ENCODE measurements around the gene ROMO1. TPM values are rescaled to one million over a fixed set of nuclear protein-coding genes. Genes with fewer than 3 reads are reported as not detected.
"Not testable (repeated sequence)": the region's sequence is repeated elsewhere in the genome, so short reads cannot be mapped to it uniquely, and the experiment has no call there.

ROMO1 gene
- total RNA-seq, 2 experiments from 2014 or later: 98.4 to 114 TPM

- Mint-ChIP-seq H3K27me3 (no peaks in the 10 kb centered on the region), H3K9me3 (no peaks in the 10 kb centered on the region), H3K36me3 (ENCODE audit: low read depth) (peaks cover 76% of the 10 kb centered on the region), H3K4me3 (no peak overlapping the region), H3K27ac (no peak overlapping the region), H3K4me1 (peaks cover 52% of the 10 kb centered on the region)
- POLR2A ChIA-PET: interaction anchor here (1.1 to 23.9 kb wide), 5 partner anchors 7 to 41 kb away, joined by 4 to 503 read pairs (median 32); partner anchors contain the start of genes CPNE1, RBM12 and RBM39
- DNase-seq: no peak
- CTCF ChIA-PET: interaction anchor here (0.5 to 2.0 kb wide), 5 partner anchors 10 to 180 kb away, joined by 3 to 5 read pairs (median 3); partner anchors contain the start of gene RBM39
Measured at GRCh38 chr20:35704514-35705261, 5.5 kb downstream of the ROMO1 start.

GRCh38 chr20:35705894-35706293 lies 6.7 kb downstream of the ROMO1 start:
- Mint-ChIP-seq H3K36me3 (ENCODE audit: low read depth) (peaks cover 82% of the 10 kb centered on the region), H3K4me1 (peaks cover 52% of the 10 kb centered on the region)
- DNase-seq, H3K4me3 Mint-ChIP-seq, H3K9me3 Mint-ChIP-seq, H3K27ac Mint-ChIP-seq, H3K27me3 Mint-ChIP-seq: not testable (repeated sequence)
- ChIA-PET POLR2A (interaction anchor here (6.2 to 23.9 kb wide), 3 partner anchors 6 to 30 kb away, joined by 32 to 503 read pairs (median 112); partner anchors contain the start of gene RBM39), CTCF (interaction anchor here (1.7 kb wide), 1 partner anchor 179 kb away, joined by 3 read pairs; no protein-coding TSS in a partner anchor)

- H3K27ac Mint-ChIP-seq, H3K9me3 Mint-ChIP-seq, H3K4me3 Mint-ChIP-seq, DNase-seq, H3K27me3 Mint-ChIP-seq: not testable (repeated sequence)
- Mint-ChIP-seq H3K4me1 (peaks cover 57% of the 10 kb centered on the region), H3K36me3 (ENCODE audit: low read depth) (peaks cover 85% of the 10 kb centered on the region)
- ChIA-PET POLR2A (interaction anchor here (6.2 to 23.9 kb wide), 2 partner anchors 14 to 30 kb away, joined by 32 to 503 read pairs; partner anchors contain the start of gene RBM39), CTCF (interaction anchor here (0.7 kb wide), 1 partner anchor 10 kb away, joined by 4 read pairs; no protein-coding TSS in a partner anchor)
Measured at GRCh38 chr20:35706591-35707529, 7.7 kb downstream of the ROMO1 start.

- H3K4me1 Mint-ChIP-seq: peaks cover 53% of the 10 kb centered on the region
- no peak overlapping the region for H3K4me3 Mint-ChIP-seq
- H3K36me3 Mint-ChIP-seq (ENCODE audit: low read depth): peaks cover 80% of the 10 kb centered on the region
- ChIA-PET POLR2A (interaction anchor here (6.2 to 23.9 kb wide), 3 partner anchors 6 to 28 kb away, joined by 32 to 503 read pairs (median 112); partner anchors contain the start of genes NFS1, RBM39 and ROMO1), CTCF (interaction anchor here (1.1 to 2.1 kb wide), 2 partner anchors 107 to 246 kb away, joined by 3 to 6 read pairs; no protein-coding TSS in a partner anchor)
- DNase-seq: no peak
- no peaks in the 10 kb centered on the region for H3K9me3 Mint-ChIP-seq
- no peak overlapping the region for H3K27ac Mint-ChIP-seq
- no peaks in the 10 kb centered on the region for H3K27me3 Mint-ChIP-seq
Measured at GRCh38 chr20:35708502-35708901, 9.3 kb downstream of the ROMO1 start.

- Mint-ChIP-seq H3K36me3 (ENCODE audit: low read depth) (peaks cover 80% of the 10 kb centered on the region), H3K4me1 (peaks cover 53% of the 10 kb centered on the region), H3K27ac (peak overlapping the region; percentile 32), H3K27me3 (no peaks in the 10 kb centered on the region), H3K9me3 (no peaks in the 10 kb centered on the region), H3K4me3 (no peak overlapping the region)
- ChIA-PET CTCF (interaction anchor here (1.2 to 2.1 kb wide), 3 partner anchors 25 to 108 kb away, joined by 3 to 6 read pairs (median 3); no protein-coding TSS in a partner anchor), POLR2A (interaction anchor here (3.0 to 23.9 kb wide), 3 partner anchors 7 to 27 kb away, joined by 21 to 503 read pairs (median 112); partner anchors contain the start of genes NFS1, RBM39 and ROMO1)
- DNase-seq: no peak
Measured at GRCh38 chr20:35709259-35709658, 10.1 kb downstream of the ROMO1 start.

- H3K36me3 Mint-ChIP-seq (ENCODE audit: low read depth): peaks cover 77% of the 10 kb centered on the region
- H3K4me1 Mint-ChIP-seq: peaks cover 49% of the 10 kb centered on the region
- DNase-seq: no peak
- no peak overlapping the region for H3K4me3 Mint-ChIP-seq
- no peaks in the 10 kb centered on the region for H3K9me3 Mint-ChIP-seq
- H3K27ac Mint-ChIP-seq: no peak overlapping the region
- ChIA-PET CTCF (interaction anchor here (1.2 to 1.5 kb wide), 2 partner anchors 24 to 26 kb away, joined by 3 read pairs; no protein-coding TSS in a partner anchor), POLR2A (interaction anchor here (1.3 to 23.9 kb wide), 4 partner anchors 8 to 26 kb away, joined by 3 to 503 read pairs (median 66); partner anchors contain the start of genes NFS1, RBM39 and ROMO1)
- H3K27me3 Mint-ChIP-seq: no peaks in the 10 kb centered on the region
Measured at GRCh38 chr20:35710039-35710438, 10.8 kb downstream of the ROMO1 start.

GRCh38 chr20:35710884-35711587 lies 11.8 kb downstream of the ROMO1 start:
- peak overlapping the region; percentile 64 for H3K27ac Mint-ChIP-seq
- no peak for DNase-seq
- peaks cover 52% of the 10 kb centered on the region for H3K4me1 Mint-ChIP-seq
- no peaks in the 10 kb centered on the region for H3K27me3 Mint-ChIP-seq
- CTCF ChIA-PET: interaction anchor here (1.1 to 2.1 kb wide), 3 partner anchors 9 to 31 kb away, joined by 4 to 7 read pairs (median 6); partner anchors contain the start of gene RBM39
- POLR2A ChIA-PET: interaction anchor here (1.3 to 23.9 kb wide), 6 partner anchors 9 to 92 kb away, joined by 3 to 503 read pairs (median 14); partner anchors contain the start of genes CPNE1, NFS1, RBM12 and RBM39
- no peaks in the 10 kb centered on the region for H3K9me3 Mint-ChIP-seq
- peaks cover 77% of the 10 kb centered on the region for H3K36me3 Mint-ChIP-seq (ENCODE audit: low read depth)
- H3K4me3 Mint-ChIP-seq: peak overlapping the region; percentile 36

- Mint-ChIP-seq H3K4me3 (peak overlapping the region; percentile 36), H3K4me1 (peaks cover 52% of the 10 kb centered on the region), H3K9me3 (no peaks in the 10 kb centered on the region), H3K27me3 (no peaks in the 10 kb centered on the region), H3K36me3 (ENCODE audit: low read depth) (peaks cover 77% of the 10 kb centered on the region), H3K27ac (peak overlapping the region; percentile 64)
- ChIA-PET CTCF (interaction anchor here (1.1 to 2.1 kb wide), 4 partner anchors 10 to 31 kb away, joined by 3 to 7 read pairs (median 5); partner anchors contain the start of gene RBM39), POLR2A (interaction anchor here (1.4 to 23.9 kb wide), 5 partner anchors 9 to 92 kb away, joined by 7 to 503 read pairs (median 21); partner anchors contain the start of genes CPNE1, NFS1, RBM12 and RBM39)
- DNase-seq: no peak
Measured at GRCh38 chr20:35711588-35712209, 12.5 kb downstream of the ROMO1 start.

GRCh38 chr20:35713120-35713519 lies 13.9 kb downstream of the ROMO1 start:
- ChIA-PET CTCF (interaction anchor here (0.8 to 1.6 kb wide), 3 partner anchors 15 to 89 kb away, joined by 3 read pairs; no protein-coding TSS in a partner anchor), POLR2A (interaction anchor here (0.6 to 23.9 kb wide), 3 partner anchors 11 to 251 kb away, joined by 3 to 503 read pairs (median 112); partner anchors contain the start of genes NFS1, RBM39 and ROMO1)
- H3K4me3 Mint-ChIP-seq, H3K27ac Mint-ChIP-seq, H3K9me3 Mint-ChIP-seq, DNase-seq, H3K27me3 Mint-ChIP-seq: not testable (repeated sequence)
- peaks cover 58% of the 10 kb centered on the region for H3K4me1 Mint-ChIP-seq
- H3K36me3 Mint-ChIP-seq (ENCODE audit: low read depth): peaks cover 80% of the 10 kb centered on the region

GRCh38 chr20:35714127-35714526 lies 14.9 kb downstream of the ROMO1 start:
- POLR2A ChIA-PET: interaction anchor here (9.5 to 23.9 kb wide), 2 partner anchors 12 to 22 kb away, joined by 112 to 503 read pairs; partner anchors contain the start of genes NFS1, RBM39 and ROMO1
- no peaks in the 10 kb centered on the region for H3K27me3 Mint-ChIP-seq
- H3K36me3 Mint-ChIP-seq (ENCODE audit: low read depth): peaks cover 80% of the 10 kb centered on the region
- DNase-seq: no peak
- H3K4me1 Mint-ChIP-seq: peaks cover 59% of the 10 kb centered on the region
- H3K27ac Mint-ChIP-seq: peak overlapping the region; percentile 6
- H3K4me3 Mint-ChIP-seq: no peak overlapping the region
- no peaks in the 10 kb centered on the region for H3K9me3 Mint-ChIP-seq
- CTCF ChIA-PET: interaction anchor here (1.0 to 1.6 kb wide), 3 partner anchors 14 to 26 kb away, joined by 3 to 4 read pairs (median 3); no protein-coding TSS in a partner anchor

GRCh38 chr20:35715652-35716051 lies 16.4 kb downstream of the ROMO1 start:
- no peak overlapping the region for H3K4me3 Mint-ChIP-seq

More at GRCh38 chr20:35715652-35716051, 16.4 kb downstream of the ROMO1 start:
- no peaks in the 10 kb centered on the region for H3K9me3 Mint-ChIP-seq
- POLR2A ChIA-PET: interaction anchor here (1.0 to 23.9 kb wide), 3 partner anchors 13 to 21 kb away, joined by 3 to 503 read pairs (median 112); partner anchors contain the start of genes NFS1, RBM39 and ROMO1
- H3K27me3 Mint-ChIP-seq: no peaks in the 10 kb centered on the region
- H3K4me1 Mint-ChIP-seq: peaks cover 51% of the 10 kb centered on the region
- no peak for DNase-seq
- CTCF ChIA-PET: interaction anchor here (0.5 to 1.6 kb wide), 3 partner anchors 15 to 260 kb away, joined by 3 to 6 read pairs (median 4); partner anchors contain the start of gene CEP250
- no peak overlapping the region for H3K27ac Mint-ChIP-seq
- H3K36me3 Mint-ChIP-seq (ENCODE audit: low read depth): peaks cover 78% of the 10 kb centered on the region

Data from activated CD4-positive, alpha-beta memory T cell treated with anti-CD3 and anti-CD28 coated beads, Interleukin-2, amount 10 ng/mL, durations not matched to agents 7 days and 5 days (primary cell).